GM19238 (cell line): ENCODE results near the gene METTL8.

Experiments
- DNase-seq: peaks from one replicate; pipeline ENCODE4 v3.0.0; 2011; ENCODE audit warnings: low spot score; ENCODE audit not compliant: insufficient read length

The METTL8 gene

DNA sequence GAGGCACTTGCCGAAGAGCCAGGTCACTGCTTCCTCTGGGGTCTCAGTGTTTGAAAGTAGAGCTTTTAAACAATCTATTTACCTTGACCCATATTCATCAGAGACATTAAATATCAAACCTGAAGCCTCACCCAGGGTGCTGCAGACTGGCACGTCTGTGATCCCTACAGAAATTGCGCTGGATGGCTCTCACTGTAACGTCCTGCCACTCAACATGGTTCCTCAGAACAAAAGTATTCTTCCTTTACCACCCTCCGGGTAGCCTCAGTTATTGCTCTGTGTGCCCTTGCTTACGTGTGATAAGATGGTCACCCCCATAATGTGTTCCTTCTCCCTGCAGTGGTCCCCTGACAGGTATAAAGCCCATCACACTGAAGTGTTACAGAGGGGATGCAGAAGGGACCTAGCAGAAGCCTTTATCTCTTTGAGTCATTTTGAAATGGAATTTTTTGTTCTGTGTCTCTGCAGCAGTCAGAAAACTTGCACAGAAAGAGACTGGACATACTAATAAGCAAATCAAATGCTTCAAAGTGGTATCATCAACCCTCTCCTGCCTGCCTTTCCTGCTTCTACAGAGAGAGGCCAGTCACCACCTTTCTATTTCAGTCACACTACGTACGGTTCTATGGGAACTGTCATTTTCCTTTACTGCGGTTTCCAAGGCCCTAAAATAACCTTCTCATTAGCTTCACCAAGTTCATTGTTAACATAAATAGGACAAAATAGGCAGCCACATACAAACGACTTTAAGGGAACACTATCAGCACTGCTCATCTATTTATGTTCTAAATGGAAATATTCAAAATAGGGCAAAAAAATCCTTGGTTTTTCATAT is 86.8 kb downstream of the METTL8 start:
- no peak for DNase-seq

DNA sequence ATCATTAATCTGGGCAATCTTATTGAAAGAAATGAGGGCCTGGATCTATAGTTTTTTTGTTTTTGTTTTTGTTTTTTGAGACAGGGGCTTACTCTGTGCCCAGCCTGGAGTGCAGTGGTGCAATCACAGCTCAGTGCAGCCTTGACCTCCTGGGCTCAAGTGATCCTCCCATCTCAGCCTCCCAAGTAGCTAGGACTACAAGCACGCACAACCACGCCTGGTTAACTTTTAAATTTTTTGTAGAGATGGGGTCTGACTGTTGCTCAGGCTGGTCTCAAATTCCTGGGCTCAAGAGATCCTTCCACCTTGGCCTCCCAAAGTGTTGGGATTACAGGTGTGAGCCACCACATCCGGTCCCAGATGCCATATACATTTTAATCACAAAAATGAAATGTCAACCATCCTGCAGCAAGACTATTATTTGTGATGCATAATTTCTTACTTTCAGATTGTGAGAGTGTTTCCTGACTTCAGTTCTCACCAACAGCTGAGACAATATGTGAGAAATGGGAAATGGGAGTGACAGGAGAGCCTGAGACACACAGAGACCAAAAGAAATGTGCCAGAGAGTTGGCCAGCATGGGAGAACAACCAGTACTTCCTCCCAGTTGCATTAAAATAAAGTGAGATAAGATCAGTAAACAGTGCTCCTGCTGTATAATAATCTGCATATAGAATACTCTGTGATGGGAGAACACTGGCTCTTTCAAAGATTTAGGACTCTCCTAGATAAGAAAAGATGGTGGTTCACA is 87.6 kb downstream of the METTL8 start:
- DNase-seq = no peak

DNA sequence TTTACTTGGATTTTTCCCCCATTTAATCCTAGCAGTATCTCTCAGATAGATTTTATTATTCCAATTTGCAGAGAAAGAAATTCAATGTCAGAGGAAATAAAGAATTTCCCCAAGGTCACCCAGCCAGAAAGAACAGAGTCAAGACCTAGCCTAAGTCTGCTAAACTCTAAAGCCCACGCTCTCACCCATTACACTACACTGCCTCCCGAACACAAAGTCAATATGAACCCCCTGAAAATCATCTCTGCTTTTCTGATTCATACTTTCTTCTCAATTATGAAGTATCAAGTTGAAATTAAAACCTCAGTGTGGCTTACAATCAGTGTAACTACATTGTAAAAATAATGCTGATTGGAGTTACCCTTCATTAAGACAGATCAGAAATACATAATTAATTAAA is 89.6 kb downstream of the METTL8 start:
- no peak for DNase-seq

DNA sequence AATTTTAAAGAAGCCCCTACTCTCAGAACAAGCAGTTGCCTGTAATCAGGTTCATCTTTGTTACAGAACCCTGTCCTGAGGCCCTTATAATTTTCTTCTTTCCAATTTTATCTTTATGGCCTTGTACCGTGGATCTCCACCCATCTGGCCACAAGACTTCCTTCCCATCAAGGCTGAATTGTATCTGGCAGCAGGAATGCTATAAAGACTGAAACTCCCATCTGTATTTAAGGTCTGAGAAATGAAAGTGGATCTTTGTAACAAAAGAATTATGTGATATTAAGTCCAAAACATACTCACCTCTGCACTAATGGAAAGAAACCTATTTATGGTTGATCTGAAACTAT is 91.8 kb downstream of the METTL8 start:
- DNase-seq = no peak

DNA sequence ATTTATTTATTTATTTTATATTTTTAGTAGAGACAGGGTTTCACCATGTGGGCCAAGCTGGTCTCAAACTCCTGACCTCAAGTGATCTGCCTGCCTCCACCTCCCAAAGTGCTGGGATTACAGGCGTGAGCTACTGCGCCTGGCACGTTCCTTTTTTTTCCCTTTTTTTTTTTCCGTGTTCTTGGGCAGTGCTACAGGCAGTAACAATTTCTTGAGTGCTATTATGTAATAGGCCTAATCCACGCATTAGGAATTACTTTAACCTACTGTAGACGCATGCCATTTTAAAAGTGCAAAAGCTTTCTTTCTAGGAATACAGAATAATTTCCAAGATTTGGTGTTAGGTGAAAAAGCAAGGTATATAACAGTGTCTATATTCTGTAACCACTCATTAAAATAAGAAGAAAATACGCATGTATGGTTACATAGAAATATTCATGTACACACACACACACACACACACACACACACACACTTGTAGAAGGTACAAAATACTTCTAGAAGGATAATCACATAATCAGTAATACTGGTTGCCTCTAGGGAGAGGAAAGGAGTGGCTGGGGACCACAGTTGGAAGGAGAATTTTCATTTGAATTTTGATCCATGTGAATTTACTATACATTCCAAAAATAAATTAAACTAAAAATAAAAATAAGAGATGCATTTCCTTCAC is 92.3 kb downstream of the METTL8 start:
- no peak for DNase-seq

DNA sequence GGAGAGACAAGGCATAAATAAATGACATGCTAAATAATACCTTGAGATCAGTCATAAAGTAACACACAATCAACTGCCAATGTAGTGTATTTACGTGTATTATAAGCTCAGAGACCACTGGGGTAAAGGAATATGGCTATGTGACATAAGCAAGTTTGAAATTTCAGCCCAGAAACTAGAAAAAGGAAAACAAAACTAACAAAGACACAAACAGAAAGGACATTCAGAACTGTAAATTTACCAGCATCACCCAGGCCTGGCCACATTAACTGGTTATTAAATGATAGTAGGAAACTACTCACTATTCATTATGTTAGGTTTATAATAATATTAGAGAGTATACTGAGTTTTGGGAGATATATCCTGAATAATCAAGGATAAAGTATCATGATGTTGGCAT is 98.8 kb downstream of the METTL8 start:
- DNase-seq = no peak

GRCh38 chr2:171334171-171334570 is 99.6 kb downstream of the METTL8 start:
- no peak for DNase-seq

DNA sequence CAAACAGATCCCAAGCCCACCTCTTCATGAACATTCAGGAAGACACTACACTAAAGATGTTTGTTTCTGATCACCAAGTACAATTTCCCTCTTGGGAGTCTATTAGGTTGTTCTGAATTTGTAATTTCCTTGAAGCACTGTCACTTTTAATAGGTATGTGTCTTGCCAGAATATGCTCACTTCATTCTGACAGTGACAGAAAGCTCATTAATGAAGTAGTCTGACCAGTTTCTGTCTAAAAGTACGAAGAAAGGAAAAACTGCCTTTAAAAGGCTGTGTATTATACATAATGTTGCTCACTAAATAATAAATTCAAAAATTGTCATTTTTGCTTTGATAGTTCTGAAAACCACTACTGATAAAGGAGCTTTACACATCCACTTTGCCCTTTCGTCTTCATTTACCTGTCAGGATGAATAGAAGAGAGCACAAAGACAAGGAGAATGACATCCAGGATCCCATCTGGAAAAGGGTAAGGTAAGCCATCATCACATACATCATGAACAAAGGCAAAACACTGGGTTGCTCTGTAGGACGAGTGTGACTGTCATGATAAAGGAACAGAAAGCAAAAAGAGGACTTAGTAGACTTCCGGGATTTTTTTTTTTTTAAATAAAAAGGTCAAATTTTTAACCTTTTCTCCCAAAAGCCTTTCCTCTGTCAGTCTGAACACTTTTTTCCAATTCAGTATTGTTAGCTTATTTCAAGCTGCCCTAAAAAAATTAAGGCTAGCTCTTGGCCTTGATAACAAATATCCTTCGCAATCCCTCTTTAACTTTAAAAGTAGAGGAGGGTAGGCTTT is 103.4 kb downstream of the METTL8 start:
- DNase-seq = no peak

DNA sequence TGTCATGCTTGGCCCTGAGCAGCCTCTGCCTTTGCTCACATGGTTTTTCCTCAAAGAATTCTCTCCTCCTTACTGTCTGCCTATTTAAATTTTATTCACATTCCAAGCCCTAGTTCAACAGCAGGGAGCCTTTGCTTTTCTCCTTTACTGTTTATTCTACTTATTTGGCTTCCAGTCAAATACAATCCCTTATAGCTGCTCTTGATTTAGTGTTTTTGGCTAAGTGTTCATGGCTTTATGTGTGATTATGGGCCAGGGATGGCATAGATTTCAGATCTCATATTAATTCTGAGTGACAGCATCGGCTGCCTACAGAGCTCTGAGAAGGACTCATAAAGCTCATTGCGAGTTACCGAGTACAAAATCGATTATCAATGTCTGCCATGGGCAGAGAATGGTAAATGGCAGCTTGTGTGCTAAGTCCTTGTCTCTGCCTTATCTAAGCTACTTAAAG is 106.7 kb downstream of the METTL8 start:
- no peak for DNase-seq

- no peak for DNase-seq
These were observed 107.8 kb downstream of the METTL8 start for GRCh38 chr2:171325886-171326585.

- no peak for DNase-seq
These were observed 109.7 kb downstream of the METTL8 start for GRCh38 chr2:171323971-171324528.

- no peak for DNase-seq
These were observed 110.9 kb downstream of the METTL8 start for GRCh38 chr2:171322928-171323327.

DNA sequence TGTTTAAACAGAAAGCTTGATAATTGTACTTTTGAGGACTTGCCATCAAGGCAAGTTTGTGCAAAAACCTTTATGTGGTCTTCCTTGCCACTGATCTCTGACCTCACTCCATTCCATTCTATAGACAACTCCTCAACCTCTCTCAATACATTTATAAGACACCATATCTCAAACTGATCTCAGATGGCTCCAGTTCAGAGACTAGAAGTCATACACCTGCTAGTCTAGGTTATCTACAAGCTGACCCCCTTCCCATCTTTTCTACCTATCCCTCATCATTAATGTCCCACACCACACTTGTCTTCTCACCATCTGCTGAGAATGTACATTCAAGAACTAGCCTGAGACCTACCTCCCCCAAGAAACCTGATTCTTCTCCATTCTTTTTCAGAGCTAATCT is 113.1 kb downstream of the METTL8 start:
- no peak for DNase-seq

DNA sequence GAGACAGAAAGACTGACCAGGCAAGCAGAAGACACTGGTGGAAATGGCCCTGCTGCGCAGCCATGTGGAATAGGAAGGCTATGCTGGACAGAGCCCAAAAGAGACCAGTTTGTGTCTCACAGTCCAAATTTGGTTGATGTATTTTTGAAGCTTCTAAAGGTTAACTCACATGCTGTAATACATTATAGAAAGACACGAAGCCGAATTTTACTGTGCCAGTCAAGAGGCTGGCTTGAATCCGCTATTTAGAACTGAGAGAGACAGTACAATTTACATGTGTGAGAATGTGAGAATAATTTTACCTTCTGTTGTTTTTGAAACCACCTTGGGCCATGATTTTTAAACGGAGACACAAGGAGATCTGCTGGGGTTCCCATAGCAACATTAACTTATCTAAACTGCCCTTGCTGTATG is 113.6 kb downstream of the METTL8 start:
- DNase-seq = no peak

DNA sequence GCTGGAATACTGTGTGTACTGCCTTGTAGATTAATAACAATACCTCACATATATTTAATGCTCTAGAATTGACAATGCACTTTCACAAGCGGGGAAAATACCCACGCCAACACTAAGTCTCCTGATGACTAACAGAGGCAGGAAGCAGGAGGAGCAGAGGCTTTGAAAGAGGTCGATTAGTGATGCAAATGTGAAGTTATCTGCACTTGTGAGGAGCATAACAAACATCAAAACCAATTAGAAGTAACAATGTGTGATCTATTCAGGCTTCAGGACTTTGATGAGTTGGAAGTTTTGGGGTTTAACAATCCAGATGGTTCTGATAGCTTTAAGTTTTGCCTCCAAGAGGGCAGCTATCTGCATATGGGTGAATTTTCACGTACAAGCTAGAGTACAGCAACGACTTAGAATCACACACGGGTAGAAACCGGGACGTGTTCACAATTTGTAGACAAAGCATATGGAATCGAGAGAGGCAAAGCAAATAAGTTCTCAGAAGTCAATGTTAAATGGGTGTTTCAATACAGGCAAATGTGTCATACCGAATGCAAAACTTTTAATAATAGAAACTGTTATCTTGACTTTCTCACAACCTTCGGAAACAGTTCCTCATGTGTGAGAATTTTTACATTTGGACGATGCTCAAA is 114.5 kb downstream of the METTL8 start:
- no peak for DNase-seq

DNA sequence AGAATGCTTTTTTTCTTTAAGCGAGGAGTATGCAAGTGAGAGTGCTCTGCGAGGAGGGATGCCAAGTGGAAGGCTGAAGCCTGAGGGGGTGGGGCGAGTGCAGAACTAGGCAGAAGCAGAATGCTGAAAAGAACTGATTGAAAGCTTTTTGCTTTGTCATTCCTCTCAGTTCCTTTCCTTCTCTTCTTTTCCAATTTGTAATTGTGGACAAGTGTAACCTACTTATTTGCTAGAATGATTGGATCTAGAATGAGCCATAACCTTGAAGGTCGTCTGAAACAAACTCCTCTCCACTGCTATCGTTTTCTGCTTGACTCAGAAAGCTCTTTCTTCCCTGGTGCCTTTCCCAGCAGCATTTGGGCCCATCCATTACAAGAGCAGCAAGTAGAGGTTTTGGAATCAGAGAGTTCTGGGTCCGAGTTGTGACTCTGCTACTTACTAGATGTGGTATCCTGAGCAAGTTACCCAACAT is 115.3 kb downstream of the METTL8 start:
- no peak for DNase-seq

GRCh38 chr2:171317492-171318125 is 116.2 kb downstream of the METTL8 start:
- DNase-seq = no peak

GRCh38 chr2:171316755-171317337 is 116.9 kb downstream of the METTL8 start:
- no peak for DNase-seq

GRCh38 chr2:171316220-171316619 is 117.6 kb downstream of the METTL8 start:
- DNase-seq = no peak
